Suppressor macrophage treated with lipopolysaccharide for 1 hour (primary cell): ENCODE data around the gene CFAP157.

Experiments
- DNase-seq, 3 donors: peaks; one replicate each; pipeline ENCODE4 v3.0.0-alpha.2; 2020 to 2022

The CFAP157 gene

GRCh38 chr9:127765418-127765817 lies 58.6 kb downstream of the CFAP157 start:
- no peak for DNase-seq
